Activated naive CD8-positive, alpha-beta T cell treated with anti-CD3 and anti-CD28 coated beads for 36 hours (primary cell): Measurements from ENCODE around the gene SCN2B. TPM values are rescaled to one million over a fixed set of nuclear protein-coding genes. Genes with fewer than 3 reads are reported as not detected.
"Not testable (repeated sequence)": the region's sequence is repeated elsewhere in the genome, so short reads cannot be mapped to it uniquely, and the experiment has no call there.

ENCODE experiments used
- DNase-seq: peaks from one replicate; pipeline ENCODE4 v3.0.0; 2021
- H3K27ac Mint-ChIP-seq: one replicate; pipeline ENCODE4 v1.8.0; 2022; ENCODE audit warnings: mild to moderate bottlenecking, moderate library complexity, mixed read lengths
- H3K27me3 Mint-ChIP-seq: one replicate; pipeline ENCODE4 v1.8.0; 2022; ENCODE audit warnings: mild to moderate bottlenecking, mixed read lengths
- H3K36me3 Mint-ChIP-seq: one replicate; pipeline ENCODE4 v1.8.0; 2021; ENCODE audit warnings: mild to moderate bottlenecking, mixed read lengths
- H3K4me1 Mint-ChIP-seq: one replicate; pipeline ENCODE4 v1.8.0; 2021; ENCODE audit warnings: mixed read lengths
- H3K4me3 Mint-ChIP-seq: one replicate; pipeline ENCODE4 v1.8.0; 2022; ENCODE audit warnings: mild to moderate bottlenecking, moderate library complexity, mixed read lengths
- H3K9me3 Mint-ChIP-seq: one replicate; pipeline ENCODE4 v1.8.0; 2022; ENCODE audit warnings: mixed read lengths
- total RNA-seq, 2 experiments: library from RNA; stranded (reverse); gene quantifications; one replicate each; pipeline ENCODE4 v1.2.3, GENCODE V29; 2021

The SCN2B gene
- total RNA-seq, 2 experiments from 2014 or later = not detected

- H3K27ac Mint-ChIP-seq = peak overlapping the region; percentile 76
- H3K4me1 Mint-ChIP-seq = peaks cover 19% of the 10 kb centered on the region
- no peak overlapping the region for H3K4me3 Mint-ChIP-seq
- H3K27me3 Mint-ChIP-seq = no peaks in the 10 kb centered on the region
- peaks cover 53% of the 10 kb centered on the region for H3K36me3 Mint-ChIP-seq
- H3K9me3 Mint-ChIP-seq = no peaks in the 10 kb centered on the region
- DNase-seq = peak; percentile 86
These were observed 21.9 kb upstream of the SCN2B start for GRCh38 chr11:118198370-118198769.

- H3K9me3 Mint-ChIP-seq = peaks cover 7% of the 10 kb centered on the region
- peaks cover 19% of the 10 kb centered on the region for H3K4me1 Mint-ChIP-seq
- peak overlapping the region; percentile 12 for H3K27ac Mint-ChIP-seq
- no peak overlapping the region for H3K4me3 Mint-ChIP-seq
- DNase-seq = no peak
- H3K36me3 Mint-ChIP-seq = peaks cover 72% of the 10 kb centered on the region
- no peaks in the 10 kb centered on the region for H3K27me3 Mint-ChIP-seq
These were observed 18.6 kb upstream of the SCN2B start for GRCh38 chr11:118194835-118195627.

- Mint-ChIP-seq H3K27me3 (no peaks in the 10 kb centered on the region), H3K27ac (peak overlapping the region; percentile 72), H3K9me3 (peaks cover 7% of the 10 kb centered on the region)
These were observed 17.6 kb upstream of the SCN2B start for GRCh38 chr11:118193910-118194566.

GRCh38 chr11:118192817-118193216 lies 16.4 kb upstream of the SCN2B start:
- not testable (repeated sequence) for H3K9me3 Mint-ChIP-seq, H3K27me3 Mint-ChIP-seq, H3K4me1 Mint-ChIP-seq, H3K4me3 Mint-ChIP-seq, DNase-seq, H3K27ac Mint-ChIP-seq
- peaks cover 54% of the 10 kb centered on the region for H3K36me3 Mint-ChIP-seq

More at GRCh38 chr11:118193910-118194566, 17.6 kb upstream of the SCN2B start:
- peaks cover 15% of the 10 kb centered on the region for H3K4me1 Mint-ChIP-seq
- peaks cover 64% of the 10 kb centered on the region for H3K36me3 Mint-ChIP-seq
- no peak overlapping the region for H3K4me3 Mint-ChIP-seq
- no peak for DNase-seq

- H3K36me3 Mint-ChIP-seq = peaks cover 44% of the 10 kb centered on the region
- H3K9me3 Mint-ChIP-seq, H3K4me1 Mint-ChIP-seq, DNase-seq, H3K4me3 Mint-ChIP-seq, H3K27me3 Mint-ChIP-seq, H3K27ac Mint-ChIP-seq: not testable (repeated sequence)
These were observed 14.6 kb upstream of the SCN2B start for GRCh38 chr11:118190942-118191506.

GRCh38 chr11:118186346-118187107 lies 10.1 kb upstream of the SCN2B start:
- peaks cover 3% of the 10 kb centered on the region for H3K27me3 Mint-ChIP-seq
- H3K4me1 Mint-ChIP-seq = peaks cover 2% of the 10 kb centered on the region
- H3K36me3 Mint-ChIP-seq = peaks cover 5% of the 10 kb centered on the region
- peaks cover 5% of the 10 kb centered on the region for H3K9me3 Mint-ChIP-seq
- H3K27ac Mint-ChIP-seq = no peak overlapping the region
- no peak for DNase-seq
- H3K4me3 Mint-ChIP-seq = no peak overlapping the region

- peaks cover 10% of the 10 kb centered on the region for H3K27me3 Mint-ChIP-seq
- DNase-seq = no peak
- H3K9me3 Mint-ChIP-seq = no peaks in the 10 kb centered on the region
- H3K27ac Mint-ChIP-seq = no peak overlapping the region
- H3K36me3 Mint-ChIP-seq = no peaks in the 10 kb centered on the region
- H3K4me3 Mint-ChIP-seq = no peak overlapping the region
- peaks cover 2% of the 10 kb centered on the region for H3K4me1 Mint-ChIP-seq
These were observed 8.5 kb upstream of the SCN2B start for GRCh38 chr11:118184784-118185579.

- H3K9me3 Mint-ChIP-seq, DNase-seq, H3K36me3 Mint-ChIP-seq, H3K27ac Mint-ChIP-seq, H3K4me3 Mint-ChIP-seq, H3K4me1 Mint-ChIP-seq: not testable (repeated sequence)
- H3K27me3 Mint-ChIP-seq = peaks cover 14% of the 10 kb centered on the region
These were observed 7.3 kb upstream of the SCN2B start for GRCh38 chr11:118183691-118184090.

GRCh38 chr11:118180300-118180703 lies 3.9 kb upstream of the SCN2B start:
- Mint-ChIP-seq H3K4me3 (no peak overlapping the region), H3K4me1 (peaks cover 2% of the 10 kb centered on the region), H3K27me3 (peaks cover 24% of the 10 kb centered on the region), H3K27ac (no peak overlapping the region), H3K9me3 (no peaks in the 10 kb centered on the region), H3K36me3 (no peaks in the 10 kb centered on the region)
- no peak for DNase-seq

GRCh38 chr11:118176778-118177134 lies 317 bp upstream of the SCN2B start:
- no peak for DNase-seq
- Mint-ChIP-seq H3K27me3 (peaks cover 20% of the 10 kb centered on the region), H3K36me3 (no peaks in the 10 kb centered on the region), H3K27ac (no peak overlapping the region), H3K4me3 (no peak overlapping the region), H3K9me3 (no peaks in the 10 kb centered on the region), H3K4me1 (peaks cover 5% of the 10 kb centered on the region)

GRCh38 chr11:118175031-118175992 lies 1.1 kb downstream of the SCN2B start:
- Mint-ChIP-seq H3K27ac (no peak overlapping the region), H3K27me3 (peaks cover 20% of the 10 kb centered on the region), H3K9me3 (no peaks in the 10 kb centered on the region), H3K4me1 (peaks cover 6% of the 10 kb centered on the region), H3K4me3 (no peak overlapping the region), H3K36me3 (no peaks in the 10 kb centered on the region)
- no peak for DNase-seq

GRCh38 chr11:118174006-118174567 lies 2.4 kb downstream of the SCN2B start:
- DNase-seq = no peak
- peaks cover 6% of the 10 kb centered on the region for H3K4me1 Mint-ChIP-seq
- H3K27ac Mint-ChIP-seq = no peak overlapping the region
- no peaks in the 10 kb centered on the region for H3K36me3 Mint-ChIP-seq
- peaks cover 18% of the 10 kb centered on the region for H3K27me3 Mint-ChIP-seq
- no peaks in the 10 kb centered on the region for H3K9me3 Mint-ChIP-seq
- no peak overlapping the region for H3K4me3 Mint-ChIP-seq

- DNase-seq = no peak
- Mint-ChIP-seq H3K27ac (no peak overlapping the region), H3K4me1 (peaks cover 6% of the 10 kb centered on the region), H3K27me3 (peaks cover 18% of the 10 kb centered on the region), H3K36me3 (no peaks in the 10 kb centered on the region), H3K4me3 (no peak overlapping the region), H3K9me3 (no peaks in the 10 kb centered on the region)
These were observed 4.1 kb downstream of the SCN2B start for GRCh38 chr11:118172356-118172755.
